Common myeloid progenitor, CD34-positive (primary cell): Measurements from ENCODE around the gene MRGPRX4.

Source experiments
- CTCF ChIA-PET: fragments of 350-600 bp; sonication (Branson Sonifier 250); formaldehyde crosslinking; loops from one replicate; lab custom pipeline; 2021; ENCODE audit warnings: antibody characterized with exemption; lab: Charles Lee
- POLR2A ChIA-PET: fragments of 350-600 bp; sonication (Branson Sonifier 250); formaldehyde crosslinking; loops from one replicate; lab custom pipeline; 2021; ENCODE audit warnings: antibody characterized with exemption; lab: Charles Lee
- DNase-seq, 3 donors: peaks; one replicate each; pipeline versions ENCODE4 v3.0.0 to v3.0.0-alpha.2; 2013
- H3K27ac ChIP-seq, 2 experiments: 1 replicate in 1 of 2; 2 replicates in 1 of 2; pipeline ENCODE4 v1.7.0; 2013; ENCODE audit warnings: inconsistent platforms in 2 of 2, low read length in 2 of 2, mild to moderate bottlenecking in 2 of 2, low read depth in 1 of 2, moderate library complexity in 1 of 2; ENCODE audit not compliant: severe bottlenecking in 2 of 2, insufficient read depth in 1 of 2, poor library complexity in 1 of 2
- H3K27me3 ChIP-seq, 5 experiments: replicated peaks in 2 of 5; 1 replicate in 3 of 5; 2 replicates in 2 of 5; pipeline versions ENCODE4 v1.6.1 to v1.7.0; 2013; ENCODE audit warnings: low read length in 4 of 5, mild to moderate bottlenecking in 2 of 5, moderate library complexity in 2 of 5, inconsistent platforms in 1 of 5; ENCODE audit not compliant: insufficient read depth in 5 of 5, control insufficient read depth in 4 of 5
- H3K36me3 ChIP-seq, 4 experiments: 1 replicate in 2 of 4; 2 replicates in 2 of 4; pipeline versions ENCODE4 v1.6.1 to v1.7.0; 2013; ENCODE audit warnings: low read length in 3 of 4, control low read depth in 1 of 4, mild to moderate bottlenecking in 1 of 4; ENCODE audit not compliant: control insufficient read depth in 4 of 4, insufficient read depth in 4 of 4
- H3K4me1 ChIP-seq, 4 experiments: 1 replicate in 3 of 4; 2 replicates in 1 of 4; pipeline versions ENCODE4 v1.6.1 to v1.7.1; 2013; ENCODE audit warnings: low read length in 3 of 4, mild to moderate bottlenecking in 3 of 4, control low read depth in 1 of 4, inconsistent platforms in 1 of 4, moderate library complexity in 1 of 4; ENCODE audit not compliant: control insufficient read depth in 4 of 4, insufficient read depth in 4 of 4; ENCODE audit errors: control extremely low read depth in 1 of 4
- H3K4me3 ChIP-seq, 7 experiments: 1 replicate in 4 of 7; 2 replicates in 3 of 7; pipeline versions ENCODE4 v1.5.1 to v1.7.0; 2013; ENCODE audit warnings: mild to moderate bottlenecking in 7 of 7, low read length in 6 of 7, moderate library complexity in 6 of 7, inconsistent platforms in 2 of 7, low read depth in 2 of 7, control low read depth in 1 of 7; ENCODE audit not compliant: insufficient read depth in 4 of 7, control insufficient read depth in 1 of 7; ENCODE audit errors: extremely low read depth in 1 of 7
- H3K9me3 ChIP-seq, 5 experiments: 1 replicate in 4 of 5; 2 replicates in 1 of 5; pipeline versions ENCODE4 v1.6.1 to v1.7.1; 2013; ENCODE audit warnings: low read length in 4 of 5, mild to moderate bottlenecking in 2 of 5, inconsistent platforms in 1 of 5, low read depth in 1 of 5, moderate library complexity in 1 of 5; ENCODE audit not compliant: control insufficient read depth in 4 of 5, insufficient read depth in 2 of 5; ENCODE audit errors: control extremely low read depth in 1 of 5
- WGBS: methylation state at CpG from one replicate; pipeline ENCODE4 v1.1.5; 2013; ENCODE audit not compliant: insufficient coverage; 5-methylcytosine and 5-hydroxymethylcytosine counted together

Gene MRGPRX4

GRCh38 chr11:18145025-18145424, 27.6 kb upstream of the MRGPRX4 start:
- ChIA-PET POLR2A (no interaction called here), CTCF (interaction anchor here (2.3 kb wide), 1 partner anchor 30 kb away, joined by 8 read pairs; no protein-coding TSS in a partner anchor)
- no peaks in the 10 kb centered on the region for H3K9me3 ChIP-seq
- peaks cover 2 to 30% (median 4%) of the 10 kb centered on the region in 5 experiments for H3K27me3 ChIP-seq
- H3K4me1 ChIP-seq, result no peaks in the 10 kb centered on the region
- 50% methylated on average over 1 of the region's 2 CpGs for WGBS
- peak in 1 of 3 donors; percentile 10 for DNase-seq
- H3K4me3 ChIP-seq, result no peak overlapping the region
- no peak overlapping the region for H3K27ac ChIP-seq
- no peaks in the 10 kb centered on the region for H3K36me3 ChIP-seq

GRCh38 chr11:18145837-18146236, 26.8 kb upstream of the MRGPRX4 start:
- ChIA-PET POLR2A (no interaction called here), CTCF (interaction anchor here (2.3 kb wide), 1 partner anchor 30 kb away, joined by 8 read pairs; no protein-coding TSS in a partner anchor)
- H3K27me3 ChIP-seq, result peaks cover 2 to 30% (median 4%) of the 10 kb centered on the region in 5 experiments
- no peaks in the 10 kb centered on the region for H3K36me3 ChIP-seq
- H3K4me3 ChIP-seq, result no peak overlapping the region
- no peaks in the 10 kb centered on the region for H3K9me3 ChIP-seq
- no peaks in the 10 kb centered on the region for H3K4me1 ChIP-seq
- H3K27ac ChIP-seq, result no peak overlapping the region
- DNase-seq, result no peak
- 52% methylated on average over 3 of the region's 3 CpGs for WGBS

- no peak overlapping the region for H3K27ac ChIP-seq
- no peaks in the 10 kb centered on the region for H3K4me1 ChIP-seq
- no peaks in the 10 kb centered on the region for H3K9me3 ChIP-seq
- H3K27me3 ChIP-seq, result peaks cover 0 to 23% (median 7%) of the 10 kb centered on the region in 5 experiments
- H3K4me3 ChIP-seq, result no peak overlapping the region
- 87% methylated on average over 2 of the region's 3 CpGs for WGBS
- CTCF ChIA-PET, result no interaction called here
- POLR2A ChIA-PET, result no interaction called here
- DNase-seq, result no peak
- H3K36me3 ChIP-seq, result no peaks in the 10 kb centered on the region
Observed at GRCh38 chr11:18151581-18151980, 21.1 kb upstream of the MRGPRX4 start.

- peaks cover 0 to 11% (median 2%) of the 10 kb centered on the region in 5 experiments for H3K27me3 ChIP-seq
- ChIA-PET CTCF (no interaction called here), POLR2A (no interaction called here)
- H3K4me3 ChIP-seq, result no peak overlapping the region
- H3K27ac ChIP-seq, result no peak overlapping the region
- H3K36me3 ChIP-seq, result no peaks in the 10 kb centered on the region
- peaks cover 0 to 1% (median 0%) of the 10 kb centered on the region in 5 experiments for H3K9me3 ChIP-seq
- DNase-seq, result no peak
- WGBS, result no CpG with 5 or more reads among the region's 1 CpG
- H3K4me1 ChIP-seq, result no peaks in the 10 kb centered on the region
Observed at GRCh38 chr11:18168372-18168771, 4.3 kb upstream of the MRGPRX4 start.

- CTCF ChIA-PET, result no interaction called here
- Histone ChIP-seq H3K4me1 (no peaks in the 10 kb centered on the region), H3K9me3 (no peaks in the 10 kb centered on the region), H3K27me3 (peaks cover 0 to 26% (median 5%) of the 10 kb centered on the region in 5 experiments), H3K4me3 (no peak overlapping the region), H3K36me3 (no peaks in the 10 kb centered on the region), H3K27ac (no peak overlapping the region)
- POLR2A ChIA-PET, result no interaction called here
- DNase-seq, result peak; percentile 1 to 22 (median 6)
- WGBS, result 86% methylated on average over 4 of the region's 4 CpGs
Observed at GRCh38 chr11:18171377-18172000, 1.1 kb upstream of the MRGPRX4 start.

- POLR2A ChIA-PET, result no interaction called here
- Histone ChIP-seq H3K36me3 (no peaks in the 10 kb centered on the region), H3K27me3 (peaks cover 5 to 40% (median 6%) of the 10 kb centered on the region in 5 experiments), H3K9me3 (no peaks in the 10 kb centered on the region), H3K27ac (no peak overlapping the region), H3K4me1 (no peaks in the 10 kb centered on the region), H3K4me3 (no peak overlapping the region)
- DNase-seq, result no peak
- 87% methylated on average over 25 of the region's 28 CpGs for WGBS
- CTCF ChIA-PET, result no interaction called here
Observed at GRCh38 chr11:18173225-18173866, 709 bp downstream of the MRGPRX4 start.

- WGBS, result 97% methylated on average over 24 of the region's 24 CpGs
- peaks cover 0 to 25% (median 6%) of the 10 kb centered on the region in 5 experiments for H3K27me3 ChIP-seq
- DNase-seq, result no peak
- H3K4me1 ChIP-seq, result no peaks in the 10 kb centered on the region
- no peaks in the 10 kb centered on the region for H3K36me3 ChIP-seq
- no peak overlapping the region for H3K4me3 ChIP-seq
- H3K27ac ChIP-seq, result no peak overlapping the region
- H3K9me3 ChIP-seq, result peaks cover 0 to 2% (median 0%) of the 10 kb centered on the region in 5 experiments
- POLR2A ChIA-PET, result no interaction called here
- CTCF ChIA-PET, result interaction anchor here (0.9 kb wide), 1 partner anchor 15 kb away, joined by 3 read pairs; no protein-coding TSS in a partner anchor
Observed at GRCh38 chr11:18188796-18189195, 16.2 kb downstream of the MRGPRX4 start.
